ENCODE measurements around the gene SGSM1.

The SGSM1 gene

GRCh38 chr22:24805790-24806662 is at the start of gene SGSM1:
Gene SGSM1 (plus strand): TSS chr22:24806211. CDS start chr22:24806326, 115 bp downstream.
- DNase-seq = peak; percentile 60

GRCh38 chr22:24758164-24758799 is 47.7 kb upstream of the SGSM1 start:
- DNase-seq = peak; percentile 21

- DNase-seq = no peak
Observed at GRCh38 chr22:24759765-24760164, 46.2 kb upstream of the SGSM1 start.

- DNase-seq = no peak
Observed at GRCh38 chr22:24760708-24761306, 45.2 kb upstream of the SGSM1 start.

GRCh38 chr22:24761888-24762675 is 43.9 kb upstream of the SGSM1 start:
- DNase-seq = no peak

- no peak for DNase-seq
Observed at GRCh38 chr22:24763872-24764485, 42.0 kb upstream of the SGSM1 start.

- no peak for DNase-seq
Observed at GRCh38 chr22:24765166-24765565, 40.8 kb upstream of the SGSM1 start.

- peak; percentile 15 for DNase-seq
Observed at GRCh38 chr22:24768537-24769374, 37.3 kb upstream of the SGSM1 start.

- DNase-seq = no peak
Observed at GRCh38 chr22:24772493-24773220, 33.4 kb upstream of the SGSM1 start.

- DNase-seq = no peak
Observed at GRCh38 chr22:24775769-24776492, 30.1 kb upstream of the SGSM1 start.

- DNase-seq = no peak
Observed at GRCh38 chr22:24776525-24776924, 29.5 kb upstream of the SGSM1 start.

GRCh38 chr22:24789516-24789915 is 16.5 kb upstream of the SGSM1 start:
- no peak for DNase-seq

GRCh38 chr22:24791362-24791761 is 14.6 kb upstream of the SGSM1 start:
- no peak for DNase-seq

GRCh38 chr22:24796056-24796455 is 10.0 kb upstream of the SGSM1 start:
- no peak for DNase-seq

- DNase-seq = no peak
Observed at GRCh38 chr22:24796860-24797259, 9.2 kb upstream of the SGSM1 start.

GRCh38 chr22:24801901-24802465 is 4.0 kb upstream of the SGSM1 start:
- no peak for DNase-seq

- peak; percentile 36 for DNase-seq
Observed at GRCh38 chr22:24803064-24803542, 2.9 kb upstream of the SGSM1 start.

GRCh38 chr22:24806663-24807001 is 621 bp downstream of the SGSM1 start:
- DNase-seq = no peak

- no peak for DNase-seq
Observed at GRCh38 chr22:24807284-24807950, 1.4 kb downstream of the SGSM1 start.
